Mammary epithelial cell (primary cell): ENCODE results near the gene AASS.

Experiments used
- CTCF ChIP-seq, 2 donors: IDR thresholded peaks in 1 of 2; conservative IDR thresholded peaks in 1 of 2; 2 replicates each; pipeline ENCODE4 v1.5.1; 2011 to 2012; ENCODE audit warnings: inconsistent platforms in 2 of 2, low read length in 2 of 2, mild to moderate bottlenecking in 2 of 2, control low read depth in 1 of 2, low read depth in 1 of 2; ENCODE audit not compliant: insufficient read depth in 1 of 2; ENCODE audit errors: extremely low read depth in 1 of 2
- EZH2 ChIP-seq: IDR thresholded peaks from 2 replicates; pipeline ENCODE4 v1.6.1; 2012; ENCODE audit warnings: low read length, inconsistent platforms, borderline replicate concordance

- no peak for TF ChIP-seq CTCF (conservative IDR thresholded peaks at IDR 0.05 in 1 of 2, IDR thresholded peaks at IDR 0.05 in 1 of 2; ENCODE audit: extremely low read depth in 1 of 2, insufficient read depth in 1 of 2, low read depth in 1 of 2, low read length in 2 of 2)
- TF ChIP-seq EZH2, result no peak
Observed at GRCh38 chr7:122040147-122040546, 103.9 kb downstream of the AASS start.
